Measurements from ENCODE around the gene GLS.

DNA sequence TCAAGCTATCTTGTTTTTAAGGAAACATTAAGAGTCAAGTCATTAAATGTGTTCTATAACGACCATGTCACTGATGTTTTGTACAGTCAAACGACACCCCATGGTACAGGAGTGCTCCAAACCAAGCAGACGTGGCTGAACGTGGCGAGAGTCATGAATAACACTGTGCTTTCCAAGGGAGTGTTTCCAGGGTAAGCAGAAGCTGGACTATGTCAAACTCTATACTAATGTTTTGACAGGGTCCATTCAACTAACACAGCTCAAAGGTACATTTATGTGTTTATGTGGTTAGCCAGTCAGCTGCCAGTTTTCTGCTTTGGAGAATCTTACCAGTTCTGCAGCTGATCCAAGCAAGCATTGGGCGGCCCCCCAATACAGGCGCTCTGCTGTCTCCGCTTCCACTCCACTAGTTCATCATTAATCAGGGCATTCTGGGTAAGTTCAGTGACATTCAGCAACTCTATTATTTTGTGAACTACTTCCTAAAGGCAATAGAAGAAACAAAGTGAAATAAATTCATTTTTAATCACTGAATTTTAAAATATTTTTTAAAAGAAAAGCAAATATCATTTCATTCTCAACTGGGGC is 117.0 kb downstream of the GLS start:
- TF ChIP-seq POLR2A (IDR thresholded peaks at IDR 0.05; ENCODE audit: low read depth, low read length), result no peak
- no peak; the same call in 1 of the 2 replicates for TF ChIP-seq POLR2AphosphoS5 (IDR thresholded peaks at IDR 0.05; ENCODE audit: low read depth, low read length)
